GM12878 (cell line): ENCODE measurements around the gene LLPH. TPM values are rescaled to one million over a fixed set of nuclear protein-coding genes. Genes with fewer than 3 reads are reported as not detected.

Experiments
- ATAC-seq: fragments of 200-7000 bp; cut with Tn5 transposase; 3 replicates; pipeline ENCODE4 v1.9.1; 2020; ENCODE audit warnings: mild to moderate bottlenecking, moderate library complexity
- BruUV-seq: library from RNA; stranded (reverse); fragments of 400-500 nt; replicated peaks from 2 replicates; lab custom pipeline; 2021; lab: Mats Ljungman, UMichigan
- CTCF ChIA-PET: fragments of 300-600 bp; sonication (Branson Sonifier 250); formaldehyde crosslinking; extraction: SDS; loops from one replicate; lab custom pipeline; 2021; ENCODE audit warnings: inconsistent platforms; lab: Yijun Ruan, JAX
- POLR2A ChIA-PET: fragments of 350-600 bp; formaldehyde crosslinking; extraction: SDS; loops from one replicate; lab custom pipeline; 2021; ENCODE audit warnings: inconsistent platforms; lab: Charles Lee
- RAD21 ChIA-PET: fragments of 300-600 bp; sonication (Branson Sonifier 250); formaldehyde crosslinking; loops from one replicate; lab custom pipeline; 2023; ENCODE audit warnings: antibody characterized with exemption; ENCODE audit not compliant: unreplicated experiment; lab: Charles Lee
- SMC1A ChIA-PET: fragments of 300-600 bp; sonication (Branson Sonifier 250); formaldehyde crosslinking; loops from one replicate; lab custom pipeline; 2023; ENCODE audit not compliant: unreplicated experiment, uncharacterized antibody; lab: Charles Lee
- DNase-seq: peaks from one replicate; pipeline ENCODE4 v3.0.0-alpha.2; 2011; ENCODE audit warnings: low read depth, low spot score
- FAIRE-seq: peaks from 3 replicates; lab custom pipeline; 2011; peaks lifted over from hg19 to GRCh38; lab: Jason Lieb, UNC
- H2AFZ ChIP-seq: 2 replicates; pipeline ENCODE4 v1.6.0; 2011; ENCODE audit warnings: low read depth, low read length, control low read depth; ENCODE audit not compliant: control insufficient read depth
- H3K27ac ChIP-seq: 2 replicates; pipeline ENCODE4 v1.5.1; 2011; ENCODE audit warnings: control low read depth; ENCODE audit not compliant: control insufficient read depth, insufficient read depth
- H3K27me3 ChIP-seq, 2 experiments: replicated peaks in 1 of 2; 2 replicates each; pipeline versions ENCODE4 v1.6.0 to v1.6.1; 2011; ENCODE audit warnings: low read length in 1 of 2; ENCODE audit not compliant: control insufficient read depth in 2 of 2, insufficient read depth in 2 of 2
- H3K36me3 ChIP-seq, 2 experiments: 2 replicates each; pipeline ENCODE4 v1.5.1; 2011; ENCODE audit warnings: low read length in 1 of 2; ENCODE audit not compliant: control insufficient read depth in 2 of 2, insufficient read depth in 2 of 2
- H3K4me1 ChIP-seq: 2 replicates; pipeline ENCODE4 v1.6.1; 2011; ENCODE audit warnings: mild to moderate bottlenecking, low read length, moderate library complexity, mixed read lengths; ENCODE audit not compliant: control insufficient read depth, insufficient read depth
- H3K4me2 ChIP-seq: 2 replicates; pipeline ENCODE4 v1.6.0; 2011; ENCODE audit warnings: control low read depth; ENCODE audit not compliant: control insufficient read depth, insufficient read depth
- H3K4me3 ChIP-seq: fragments of 200-600 bp; sonication (generic); 2 replicates; pipeline ENCODE4 v1.5.1; 2016
- H3K79me2 ChIP-seq: 2 replicates; pipeline ENCODE4 v1.6.0; 2011; ENCODE audit warnings: low read length; ENCODE audit not compliant: control insufficient read depth, insufficient read depth
- H3K9ac ChIP-seq: 2 replicates; pipeline ENCODE4 v1.8.0; 2011; ENCODE audit warnings: low read length, control low read depth, mixed read lengths; ENCODE audit not compliant: control insufficient read depth, insufficient read depth
- H3K9me3 ChIP-seq: replicated peaks from 3 replicates; pipeline ENCODE4 v1.5.1; 2011; ENCODE audit warnings: mild to moderate bottlenecking, low read length; ENCODE audit not compliant: control insufficient read depth, insufficient read depth
- H4K20me1 ChIP-seq: 2 replicates; pipeline ENCODE4 v1.6.0; 2011; ENCODE audit not compliant: control insufficient read depth, insufficient read depth
- ATF2 ChIP-seq: IDR thresholded peaks from 2 replicates; pipeline ENCODE4 v1.6.1; 2012; ENCODE audit warnings: low read length, inconsistent platforms
- BACH1 ChIP-seq: fragments of 450-650 bp; IDR thresholded peaks from 2 replicates; pipeline ENCODE4 v1.6.1; 2017; ENCODE audit warnings: mild to moderate bottlenecking, borderline replicate concordance
- BMI1 ChIP-seq: fragments of 450-650 bp; IDR thresholded peaks from 2 replicates; pipeline ENCODE4 v1.6.1; 2016; ENCODE audit warnings: mild to moderate bottlenecking, moderate library complexity, borderline replicate concordance
- CBFB ChIP-seq: IDR thresholded peaks from 2 replicates; pipeline ENCODE4 v1.6.1; 2016; ENCODE audit warnings: antibody characterized with exemption, low read depth
- CBX5 ChIP-seq: sonication (generic); IDR thresholded peaks from 2 replicates; pipeline ENCODE4 v1.6.1; 2016; ENCODE audit warnings: low read depth, moderate library complexity, mild to moderate bottlenecking, inconsistent platforms
- CREM ChIP-seq: IDR thresholded peaks from 2 replicates; pipeline ENCODE4 v1.6.1; 2014; ENCODE audit warnings: antibody characterized with exemption, low read depth
- EP300 ChIP-seq, 2 experiments: fragments of 150-350 bp in 1 of 2; IDR thresholded peaks; 2 replicates each; pipeline ENCODE4 v1.6.1; 2011 to 2012; ENCODE audit warnings: low read depth in 2 of 2, low read length in 2 of 2, borderline replicate concordance in 1 of 2, improper control_type of control experiment in 1 of 2, inconsistent platforms in 1 of 2; ENCODE audit not compliant: control insufficient read depth in 1 of 2
- HCFC1 ChIP-seq: fragments of 150-350 bp; IDR thresholded peaks from 2 replicates; pipeline ENCODE4 v1.6.1; 2014; ENCODE audit warnings: low read length
- HDGF ChIP-seq: fragments of 450-650 bp; IDR thresholded peaks from 2 replicates; pipeline ENCODE4 v1.6.1; 2016; ENCODE audit warnings: antibody characterized with exemption
- HSF1 ChIP-seq: fragments of 150-350 bp; IDR thresholded peaks from 2 replicates; pipeline ENCODE4 v1.6.1; 2014; ENCODE audit warnings: mild to moderate bottlenecking, low read depth, low read length
- IRF4 ChIP-seq: IDR thresholded peaks from 2 replicates; pipeline ENCODE4 v1.6.1; 2011; ENCODE audit warnings: low read depth, low read length
- JUNB ChIP-seq: IDR thresholded peaks from 2 replicates; pipeline ENCODE4 v1.6.1; 2016; ENCODE audit warnings: antibody characterized with exemption, mild to moderate bottlenecking
- JUND ChIP-seq: IDR thresholded peaks from 2 replicates; pipeline ENCODE4 v1.6.1; 2012; ENCODE audit warnings: low read depth, mild to moderate bottlenecking, low read length, improper control_type of control experiment, moderate library complexity
- NFIC ChIP-seq: IDR thresholded peaks from 2 replicates; pipeline ENCODE4 v1.6.1; 2012; ENCODE audit warnings: low read depth, mild to moderate bottlenecking, inconsistent platforms, low read length, moderate library complexity
- PAX8 ChIP-seq: fragments of 450-650 bp; IDR thresholded peaks from 2 replicates; pipeline ENCODE4 v1.6.1; 2017; ENCODE audit warnings: mild to moderate bottlenecking, moderate library complexity
- POU2F2 ChIP-seq: IDR thresholded peaks from 3 replicates; pipeline ENCODE4 v1.6.1; 2011; ENCODE audit warnings: low read depth, mild to moderate bottlenecking, low read length, borderline replicate concordance
- RBBP5 ChIP-seq: fragments of 200-600 bp; sonication (generic); conservative IDR thresholded peaks from 2 replicates; pipeline ENCODE4 v1.6.1; 2016
- SMAD1 ChIP-seq: fragments of 450-650 bp; IDR thresholded peaks from 2 replicates; pipeline ENCODE4 v1.6.1; 2018; ENCODE audit warnings: mild to moderate bottlenecking, low read depth; ENCODE audit not compliant: partially characterized antibody
- SMC3 ChIP-seq: IDR thresholded peaks from 2 replicates; pipeline ENCODE4 v1.6.1; 2011; ENCODE audit warnings: low read length, improper control_type of control experiment, borderline replicate concordance
- SP1 ChIP-seq: IDR thresholded peaks from one replicate; pipeline ENCODE4 v1.6.1; 2011; ENCODE audit warnings: low read depth, low read length
- SREBF1 ChIP-seq: IDR thresholded peaks from 2 replicates; pipeline ENCODE4 v1.6.1; 2012; ENCODE audit warnings: mild to moderate bottlenecking, low read length
- STAT1 ChIP-seq: fragments of 450-650 bp; conservative IDR thresholded peaks from 2 replicates; pipeline ENCODE4 v1.6.1; 2014; ENCODE audit warnings: antibody characterized with exemption, mild to moderate bottlenecking
- ZNF207 ChIP-seq: fragments of 450-650 bp; IDR thresholded peaks from 2 replicates; pipeline ENCODE4 v1.6.1; 2014; ENCODE audit warnings: antibody characterized with exemption, mild to moderate bottlenecking, borderline replicate concordance
- ZSCAN29 ChIP-seq: fragments of 450-650 bp; IDR thresholded peaks from 2 replicates; pipeline ENCODE4 v1.6.1; 2017; ENCODE audit warnings: mild to moderate bottlenecking, moderate library complexity
- ZZZ3 ChIP-seq: IDR thresholded peaks from 2 replicates; pipeline ENCODE4 v1.6.1; 2011; ENCODE audit warnings: low read depth; ENCODE audit not compliant: control insufficient read depth, insufficient read length
- WGBS: methylation state at CpG from one replicate; pipeline ENCODE4 v1.1.6; 2016; ENCODE audit warnings: low lambda C conversion rate; ENCODE audit not compliant: insufficient replicate concordance, insufficient coverage; ENCODE audit errors: missing lambda C conversion rate; 5-methylcytosine and 5-hydroxymethylcytosine counted together
- in situ Hi-C: fragments of 300-500 bp; cut with MboI; formaldehyde crosslinking; loops from 9 replicates; pipeline ENCODE4 v1.14.3; 2018; ENCODE audit warnings: mixed read lengths
- intact Hi-C: fragments of 100-400 bp; cut with micrococcal nuclease; formaldehyde crosslinking; loops from one replicate; pipeline ENCODE4 v1.14.2; 2022; ENCODE audit not compliant: unreplicated experiment
- polyA plus RNA-seq, 11 experiments: library from polyadenylated mRNA; depleted of rRNA in 4 of 11; unstranded in 6 of 11; stranded (reverse) in 5 of 11; fragments of >200 nt; fragmentation: Nextera tagmentation in 4 of 11; fragmentation: Illumina TruSeq in 1 of 11; extraction: Ambion mirVana in 4 of 11; extraction: Trizol in 1 of 11; gene quantifications; 1 replicate in 1 of 11; 2 replicates in 10 of 11; pipeline versions ENCODE4 v1.2.1 to v1.2.3, GENCODE V29; 2011 to 2016; ENCODE audit warnings: inconsistent platforms in 2 of 11, missing spikeins in 2 of 11, low read depth in 1 of 11
- total RNA-seq, 4 experiments: library from RNA; depleted of rRNA in 3 of 4; stranded (reverse); fragments of >200 nt in 3 of 4; fragmentation: Illumina TruSeq in 1 of 4; extraction: Trizol in 1 of 4; gene quantifications; 2 replicates each; pipeline versions ENCODE4 v1.2.1 to v1.2.3, GENCODE V29; 2013 to 2021

LLPH gene
- total and polyA plus RNA-seq, 10 of the 15 experiments (the other 5 are each of a cell fraction or from before 2014, with no cell fraction given), result 15.2 to 107 (median 70.4) TPM

- BruUV-seq, result no TSS peak
- SMC1A ChIA-PET, result interaction anchor here (1.0 to 5.5 kb wide), 10 partner anchors 10 to 490 kb away, joined by 3 to 61 read pairs (median 5); no protein-coding TSS in a partner anchor
- TF ChIP-seq JUND (no peak), SREBF1 (no peak), POU2F2 (0 out of 3 replicates have a peak, but pooled peaks have one; percentile 20), ZSCAN29 (no peak), NFIC (peak; percentile 74), CREM (peak; percentile 54; the same call in 1 of the 2 replicates), CBX5 (0 out of 2 replicates have a peak, but pooled peaks have one; percentile 65), SP1 (peak; percentile 25), SMAD1 (peak; percentile 44), HSF1 (no peak), SMC3 (peak; percentile 15; the same call in 1 of the 2 replicates), ZZZ3 (no peak), CBFB (0 out of 2 replicates have a peak, but pooled peaks have one; percentile 14), HDGF (no peak), IRF4 (peak; percentile 62; the same call in 1 of the 2 replicates), RBBP5 (no peak), JUNB (peak; percentile 6; the same call in 1 of the 2 replicates), STAT1 (no peak), EP300 (IDR thresholded peaks at IDR 0.05; ENCODE audit: borderline replicate concordance in 1 of 2, control insufficient read depth in 1 of 2, low read depth in 2 of 2, low read length in 2 of 2) (peak in 1 of 2 experiments; percentile 68; a peak in 1 of 4 replicates), BMI1 (no peak), HCFC1 (no peak), PAX8 (no peak), ZNF207 (no peak), ATF2 (peak; percentile 95), BACH1 (no peak)
Observed at GRCh38 chr12:66072566-66072965, 58.0 kb downstream of the LLPH start.

More at GRCh38 chr12:66072566-66072965, 58.0 kb downstream of the LLPH start:
- Histone ChIP-seq H2AFZ (peak overlapping the region; percentile 45), H3K27ac (peak overlapping the region; percentile 93), H3K9me3 (no peaks in the 10 kb centered on the region; the same call in 2 of the 3 replicates), H4K20me1 (no peaks in the 10 kb centered on the region), H3K4me2 (peak overlapping the region; percentile 3), H3K4me3 (no peak overlapping the region), H3K4me1 (peaks cover 23% of the 10 kb centered on the region), H3K79me2 (no peaks in the 10 kb centered on the region), H3K36me3 (no peaks in the 10 kb centered on the region), H3K9ac (peak overlapping the region; percentile 45), H3K27me3 (no peaks in the 10 kb centered on the region)
- intact Hi-C loops (loop anchor here (1.0 kb wide), 2 partner anchors 19 to 25 kb away; no protein-coding TSS in a partner anchor), in situ Hi-C loops (loop anchor here (10.0 kb wide), 1 partner anchor 318 kb away; no protein-coding TSS in a partner anchor)
- DNase-seq, result peak; percentile 88
- FAIRE-seq, result peak; percentile 89
- 70% methylated on average over 7 of the region's 7 CpGs for WGBS
- RAD21 ChIA-PET, result interaction anchor here (0.6 to 3.3 kb wide), 11 partner anchors 10 to 470 kb away, joined by 3 to 37 read pairs (median 6); no protein-coding TSS in a partner anchor
- POLR2A ChIA-PET, result interaction anchor here (0.7 to 1.9 kb wide), 10 partner anchors 9 to 153 kb away, joined by 3 to 8 read pairs (median 4); no protein-coding TSS in a partner anchor
- CTCF ChIA-PET, result interaction anchor here (1.3 to 1.4 kb wide), 5 partner anchors 11 to 28 kb away, joined by 3 to 5 read pairs (median 4); no protein-coding TSS in a partner anchor
- ATAC-seq, result peak; percentile 64
